NCI-H2107 treated with DMSO at 0.1 percent for 48 hours (cell line): ENCODE data around the gene DTX3.

Experiments used
- DNase-seq: peaks from one replicate; lab custom pipeline; 2025; ENCODE audit not compliant: unreplicated experiment; lab: John Stamatoyannopoulos, UW

The DTX3 gene

DNA sequence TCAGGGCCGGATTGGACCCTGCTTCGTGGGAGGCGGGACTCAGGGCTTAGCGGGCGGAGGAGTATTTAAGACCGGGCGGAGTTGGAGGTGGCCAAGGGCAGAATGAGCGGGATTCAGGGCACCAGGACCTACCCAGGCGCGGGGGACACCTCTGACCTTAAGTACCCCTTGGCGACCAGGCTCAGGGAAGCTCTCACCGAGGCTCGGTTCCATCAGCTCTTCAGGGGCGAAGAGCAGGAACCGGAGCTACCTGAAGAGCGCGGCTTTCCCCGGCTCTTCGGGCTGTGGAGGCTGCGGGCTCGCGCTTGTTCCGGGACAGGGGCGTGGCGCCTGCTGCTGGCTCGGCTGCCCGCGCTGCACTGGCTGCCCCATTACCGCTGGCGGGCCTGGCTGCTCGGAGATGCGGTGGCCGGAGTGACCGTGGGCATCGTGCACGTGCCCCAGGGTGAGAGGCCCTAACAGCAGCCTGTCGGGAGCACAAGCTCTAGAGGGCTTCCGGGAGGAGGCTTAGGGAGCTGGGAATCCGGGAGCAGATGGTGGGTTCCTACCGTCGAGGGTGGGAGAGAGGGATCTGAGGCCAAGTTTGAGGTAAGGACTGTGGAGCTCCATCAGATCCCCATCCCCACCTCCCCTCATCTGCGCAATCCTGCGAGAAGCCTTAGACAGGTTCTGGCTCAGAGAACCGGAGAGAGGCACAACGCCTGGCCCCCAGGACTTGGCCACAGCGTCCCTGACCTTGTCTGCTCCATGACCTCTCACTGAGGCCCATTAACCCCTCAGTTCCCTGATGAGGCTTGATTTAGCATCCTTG lies 15.0 kb downstream of the DTX3 start:
- no peak for DNase-seq

GRCh38 chr12:57620245-57620935 lies 15.8 kb downstream of the DTX3 start:
- DNase-seq = no peak

DNA sequence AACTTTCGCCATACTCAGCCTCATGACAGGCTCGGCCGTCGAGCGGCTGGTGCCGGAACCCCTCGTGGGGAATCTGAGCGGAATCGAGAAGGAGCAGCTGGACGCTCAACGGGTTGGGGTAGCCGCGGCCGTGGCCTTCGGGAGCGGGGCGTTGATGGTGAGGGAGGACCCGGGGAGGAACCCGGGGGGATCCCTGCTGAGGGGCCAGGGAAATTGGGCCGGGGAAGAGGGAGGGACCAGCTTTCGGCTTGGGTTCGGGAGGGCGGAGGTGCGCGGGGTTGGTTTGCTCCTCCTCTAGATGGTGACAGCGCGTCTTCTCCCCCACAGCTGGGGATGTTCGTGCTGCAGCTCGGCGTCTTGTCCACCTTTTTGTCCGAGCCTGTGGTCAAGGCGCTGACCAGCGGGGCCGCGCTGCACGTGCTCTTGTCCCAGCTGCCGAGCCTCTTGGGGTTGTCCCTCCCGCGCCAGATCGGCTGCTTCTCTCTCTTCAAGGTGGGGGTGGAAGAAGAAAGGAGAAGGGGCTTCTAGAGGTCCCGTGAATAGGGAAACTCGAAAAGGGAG lies 16.4 kb downstream of the DTX3 start:
- no peak for DNase-seq

DNA sequence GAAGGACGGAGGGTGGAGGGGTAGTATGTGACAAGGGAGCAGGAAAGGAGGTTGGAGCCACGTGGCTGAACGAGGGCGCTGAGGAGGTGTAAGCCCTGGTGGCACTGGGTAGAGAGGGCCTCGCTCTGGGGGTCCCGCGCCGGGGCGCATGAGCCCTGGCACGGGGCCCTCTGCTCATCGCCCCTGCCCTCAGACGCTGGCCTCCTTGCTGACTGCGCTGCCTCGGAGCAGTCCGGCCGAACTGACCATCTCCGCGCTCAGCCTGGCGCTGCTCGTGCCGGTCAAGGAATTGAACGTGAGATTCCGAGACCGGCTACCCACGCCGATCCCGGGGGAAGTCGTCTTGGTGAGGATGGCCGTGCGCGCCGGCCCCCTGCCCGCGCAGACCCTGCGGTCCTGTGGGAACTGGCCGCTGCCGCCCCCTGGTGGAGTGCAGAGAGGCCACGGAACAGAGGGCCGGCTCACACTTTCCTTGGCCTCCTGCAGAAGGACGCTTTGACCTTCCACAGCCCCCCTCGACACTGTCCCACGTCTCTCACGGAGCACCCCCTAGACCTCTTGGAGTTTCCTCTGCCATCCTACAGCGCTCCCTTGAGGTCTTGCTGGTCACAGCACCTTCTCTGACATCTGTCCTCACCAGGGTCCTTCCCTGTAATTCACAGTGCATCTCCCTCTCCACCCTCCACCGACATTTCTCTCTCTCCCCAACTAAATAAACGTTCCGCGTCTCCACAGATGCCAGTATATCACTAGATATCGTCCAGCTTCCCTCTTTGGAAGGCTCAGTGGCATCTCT lies 17.1 kb downstream of the DTX3 start:
- no peak for DNase-seq

- DNase-seq = no peak
Measured at GRCh38 chr12:57622293-57623245, 17.9 kb downstream of the DTX3 start.

- DNase-seq = no peak
Measured at GRCh38 chr12:57623385-57623784, 18.8 kb downstream of the DTX3 start.

DNA sequence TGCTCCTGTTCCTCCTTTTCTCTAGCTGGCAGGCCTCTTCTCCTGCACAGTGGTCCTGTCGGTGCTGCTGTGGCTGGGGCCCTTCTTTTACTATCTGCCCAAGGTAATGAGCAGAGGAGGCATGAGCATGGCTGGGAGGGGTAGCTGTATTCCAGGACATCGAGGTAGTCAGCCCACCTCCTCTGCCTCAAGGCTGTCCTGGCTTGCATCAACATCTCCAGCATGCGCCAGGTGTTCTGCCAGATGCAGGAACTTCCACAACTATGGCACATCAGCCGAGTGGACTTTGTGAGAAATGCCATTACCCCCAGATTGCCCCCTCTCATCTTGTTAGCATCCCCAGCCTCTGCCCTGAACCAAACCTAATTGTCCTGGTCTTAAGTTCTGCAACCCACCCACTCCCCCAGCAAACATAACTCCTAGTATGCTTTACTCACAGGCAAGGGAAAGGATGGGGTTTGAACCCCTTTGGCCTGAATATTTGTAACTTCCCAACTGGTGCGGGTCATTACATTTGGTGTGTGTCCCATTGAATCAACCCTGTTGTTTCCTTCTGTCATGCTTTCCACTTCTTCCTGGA lies 19.3 kb downstream of the DTX3 start:
- DNase-seq = no peak

GRCh38 chr12:57624441-57625220 lies 20.0 kb downstream of the DTX3 start:
- DNase-seq = no peak

- no peak for DNase-seq
Measured at GRCh38 chr12:57625261-57626032, 20.8 kb downstream of the DTX3 start.

- no peak for DNase-seq
Measured at GRCh38 chr12:57626111-57626920, 21.7 kb downstream of the DTX3 start.

DNA sequence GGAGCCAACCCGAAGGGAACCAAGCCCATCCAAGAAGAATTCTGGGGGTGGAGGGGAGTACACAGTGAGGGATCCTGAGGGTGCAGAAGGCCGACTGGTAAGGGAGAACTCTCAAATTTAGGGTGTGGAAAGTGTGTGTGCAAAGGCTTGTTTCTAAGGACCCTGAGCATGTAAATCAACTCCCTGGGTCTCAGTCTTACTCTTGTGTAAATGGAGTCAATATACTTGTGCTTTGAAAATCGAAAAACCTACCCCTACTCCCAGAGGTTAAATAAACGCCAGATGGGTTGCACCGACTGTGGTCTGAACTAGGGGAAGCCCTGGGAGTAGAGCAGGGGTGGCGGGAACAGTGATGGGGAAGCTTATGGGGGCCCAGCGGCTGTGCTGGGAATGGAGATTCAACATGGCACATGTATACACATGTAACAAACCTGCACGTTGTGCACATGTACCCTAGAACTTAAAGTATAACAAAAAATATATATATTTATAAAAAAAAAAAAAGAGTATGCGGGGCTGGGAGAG lies 22.4 kb downstream of the DTX3 start:
- no peak for DNase-seq

GRCh38 chr12:57627501-57628279 lies 23.1 kb downstream of the DTX3 start:
- no peak for DNase-seq

GRCh38 chr12:57628280-57629191 lies 23.9 kb downstream of the DTX3 start:
- DNase-seq = no peak

GRCh38 chr12:57629897-57630471 lies 25.4 kb downstream of the DTX3 start:
- DNase-seq = no peak

DNA sequence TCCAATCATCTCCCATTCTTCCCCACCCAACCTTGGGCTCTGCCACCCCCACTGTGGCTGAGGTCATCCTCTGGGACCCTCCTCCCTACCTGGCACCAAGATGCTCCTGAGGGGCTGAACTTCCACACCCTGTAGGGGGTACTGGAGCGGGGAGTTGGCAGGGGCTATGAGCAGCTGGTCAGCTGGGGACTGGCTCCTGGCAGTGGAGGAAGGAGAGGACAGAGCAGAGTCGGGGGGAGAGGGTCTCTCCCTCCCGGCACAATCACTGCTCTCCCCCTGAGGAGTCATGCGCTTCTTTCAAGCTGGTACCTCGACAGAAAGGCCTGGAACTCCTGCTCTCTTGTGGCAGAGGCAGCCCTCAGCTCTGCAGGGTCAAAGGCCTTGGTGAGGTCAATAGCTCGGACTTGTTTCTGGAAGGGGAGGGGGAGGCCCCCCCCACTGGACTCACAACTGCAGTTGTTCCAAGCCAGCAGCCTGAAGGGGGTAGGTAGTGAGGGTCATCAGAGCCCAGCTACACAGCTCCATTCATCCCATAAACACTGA lies 26.3 kb downstream of the DTX3 start:
- no peak for DNase-seq
